ENCODE data around the gene STAT1.

DNA sequence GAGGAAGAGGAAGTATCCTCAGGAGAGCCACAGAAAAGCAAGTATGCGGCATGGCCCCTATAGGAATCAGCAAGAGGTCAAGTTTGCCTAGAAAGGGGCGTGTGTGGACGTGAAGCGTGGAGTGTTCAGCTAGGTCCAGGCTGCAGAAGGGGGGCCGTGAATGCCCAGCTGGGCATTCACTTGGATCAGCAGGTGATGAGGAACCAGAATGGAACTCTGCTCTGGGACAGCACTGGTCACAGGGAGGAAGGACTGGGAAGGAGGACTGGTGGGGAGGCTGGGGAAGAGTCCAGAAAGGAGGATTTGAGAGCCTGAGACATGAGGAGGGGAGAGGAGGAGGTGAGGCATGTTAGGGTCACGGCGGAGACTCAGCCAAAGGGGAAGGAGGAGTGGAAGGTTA lies 19.8 kb downstream of the STAT1 start:
- no peak for TF ChIP-seq EZH2 (IDR thresholded peaks at IDR 0.05)
- no peak for TF ChIP-seq POLR2AphosphoS5 (IDR thresholded peaks at IDR 0.05; ENCODE audit: borderline replicate concordance, low read depth, low read length)
